ENCODE results near the gene TRAPPC8.

GRCh38 chr18:31860488-31860887, 82.4 kb downstream of the TRAPPC8 start:
- TF ChIP-seq CTCF (IDR thresholded peaks at IDR 0.05) = no peak
- no peak for TF ChIP-seq POLR2A (IDR thresholded peaks at IDR 0.05)
- no peak for TF ChIP-seq EP300 (IDR thresholded peaks at IDR 0.05)
